Activated T-cell treated with anti-CD3 and anti-CD28 coated beads, Interleukin-2, amount 50 U/mL, for 4 hours (primary cell): ENCODE results near the gene CDC14A. TPM values are rescaled to one million over a fixed set of nuclear protein-coding genes. Genes with fewer than 3 reads are reported as not detected.

Source experiments
- ATAC-seq, 2 donors: fragments of 200-7000 bp; cut with Tn5 transposase; one replicate each; pipeline ENCODE4 v1.10.0; 2021
- DNase-seq: peaks from one replicate; pipeline ENCODE4 v3.0.0-alpha.2; 2020
- H3K27me3 Mint-ChIP-seq: one replicate; pipeline ENCODE4 v1.8.0; 2021; ENCODE audit warnings: low read depth, mixed read lengths
- H3K36me3 Mint-ChIP-seq: one replicate; pipeline ENCODE4 v1.8.0; 2022; ENCODE audit warnings: mixed read lengths; ENCODE audit not compliant: insufficient read depth
- H3K4me1 Mint-ChIP-seq: one replicate; pipeline ENCODE4 v1.8.0; 2021; ENCODE audit warnings: low read depth, mixed read lengths
- H3K4me3 Mint-ChIP-seq: one replicate; pipeline ENCODE4 v1.8.0; 2021; ENCODE audit warnings: mild to moderate bottlenecking, moderate library complexity, mixed read lengths
- H3K9me3 Mint-ChIP-seq: one replicate; pipeline ENCODE4 v1.8.0; 2021; ENCODE audit warnings: mixed read lengths
- total RNA-seq, 3 donors: library from RNA; stranded (reverse); gene quantifications; one replicate each; pipeline ENCODE4 v1.2.1, GENCODE V29; 2021

The CDC14A gene
- total RNA-seq, 3 donors from 2014 or later, result 9.5 to 12.8 (median 12.5) TPM

GRCh38 chr1:100567062-100567461, 214.8 kb downstream of the CDC14A start:
- Mint-ChIP-seq H3K36me3 (no peaks in the 10 kb centered on the region), H3K4me3 (no peak overlapping the region), H3K27me3 (peaks cover 31% of the 10 kb centered on the region), H3K9me3 (peaks cover 14% of the 10 kb centered on the region), H3K4me1 (no peaks in the 10 kb centered on the region)
- DNase-seq, result no peak
- ATAC-seq, result no peak

Other genes starting within 250 kb of the CDC14A start
- gene SASS6, start 219.6 kb upstream of the CDC14A start, total RNA-seq, result 1 to 10 TPM; 6.4 to 8.2 (median 6.5) TPM
- gene TRMT13, start 219.3 kb upstream of the CDC14A start, total RNA-seq, result 10 to 100 TPM; 25.5 to 30.0 (median 26.3) TPM
- gene LRRC39, start 174.2 kb upstream of the CDC14A start, total RNA-seq, result under 1 TPM; 0.30 to 0.69 (median 0.38) TPM
- 10 to 100 TPM in 2 of 3 donors, 1 to 10 TPM in 1; 9.7 to 11.5 (median 11.3) TPM for gene DBT, start 102.7 kb upstream of the CDC14A start, total RNA-seq
- 10 to 100 TPM; 55.3 to 63.9 (median 58.0) TPM for gene RTCA, start 86.3 kb upstream of the CDC14A start, total RNA-seq
- gene GPR88, start 185.6 kb downstream of the CDC14A start, total RNA-seq, result not detected